DMS153 (cell line): Measurements from ENCODE around the gene TGFBRAP1.

Experiments used
- DNase-seq: peaks from one replicate; lab custom pipeline; 2025; lab: John Stamatoyannopoulos, UW

TGFBRAP1 gene, protein sequence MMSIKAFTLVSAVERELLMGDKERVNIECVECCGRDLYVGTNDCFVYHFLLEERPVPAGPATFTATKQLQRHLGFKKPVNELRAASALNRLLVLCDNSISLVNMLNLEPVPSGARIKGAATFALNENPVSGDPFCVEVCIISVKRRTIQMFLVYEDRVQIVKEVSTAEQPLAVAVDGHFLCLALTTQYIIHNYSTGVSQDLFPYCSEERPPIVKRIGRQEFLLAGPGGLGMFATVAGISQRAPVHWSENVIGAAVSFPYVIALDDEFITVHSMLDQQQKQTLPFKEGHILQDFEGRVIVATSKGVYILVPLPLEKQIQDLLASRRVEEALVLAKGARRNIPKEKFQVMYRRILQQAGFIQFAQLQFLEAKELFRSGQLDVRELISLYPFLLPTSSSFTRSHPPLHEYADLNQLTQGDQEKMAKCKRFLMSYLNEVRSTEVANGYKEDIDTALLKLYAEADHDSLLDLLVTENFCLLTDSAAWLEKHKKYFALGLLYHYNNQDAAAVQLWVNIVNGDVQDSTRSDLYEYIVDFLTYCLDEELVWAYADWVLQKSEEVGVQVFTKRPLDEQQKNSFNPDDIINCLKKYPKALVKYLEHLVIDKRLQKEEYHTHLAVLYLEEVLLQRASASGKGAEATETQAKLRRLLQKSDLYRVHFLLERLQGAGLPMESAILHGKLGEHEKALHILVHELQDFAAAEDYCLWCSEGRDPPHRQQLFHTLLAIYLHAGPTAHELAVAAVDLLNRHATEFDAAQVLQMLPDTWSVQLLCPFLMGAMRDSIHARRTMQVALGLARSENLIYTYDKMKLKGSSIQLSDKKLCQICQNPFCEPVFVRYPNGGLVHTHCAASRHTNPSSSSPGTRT

DNA sequence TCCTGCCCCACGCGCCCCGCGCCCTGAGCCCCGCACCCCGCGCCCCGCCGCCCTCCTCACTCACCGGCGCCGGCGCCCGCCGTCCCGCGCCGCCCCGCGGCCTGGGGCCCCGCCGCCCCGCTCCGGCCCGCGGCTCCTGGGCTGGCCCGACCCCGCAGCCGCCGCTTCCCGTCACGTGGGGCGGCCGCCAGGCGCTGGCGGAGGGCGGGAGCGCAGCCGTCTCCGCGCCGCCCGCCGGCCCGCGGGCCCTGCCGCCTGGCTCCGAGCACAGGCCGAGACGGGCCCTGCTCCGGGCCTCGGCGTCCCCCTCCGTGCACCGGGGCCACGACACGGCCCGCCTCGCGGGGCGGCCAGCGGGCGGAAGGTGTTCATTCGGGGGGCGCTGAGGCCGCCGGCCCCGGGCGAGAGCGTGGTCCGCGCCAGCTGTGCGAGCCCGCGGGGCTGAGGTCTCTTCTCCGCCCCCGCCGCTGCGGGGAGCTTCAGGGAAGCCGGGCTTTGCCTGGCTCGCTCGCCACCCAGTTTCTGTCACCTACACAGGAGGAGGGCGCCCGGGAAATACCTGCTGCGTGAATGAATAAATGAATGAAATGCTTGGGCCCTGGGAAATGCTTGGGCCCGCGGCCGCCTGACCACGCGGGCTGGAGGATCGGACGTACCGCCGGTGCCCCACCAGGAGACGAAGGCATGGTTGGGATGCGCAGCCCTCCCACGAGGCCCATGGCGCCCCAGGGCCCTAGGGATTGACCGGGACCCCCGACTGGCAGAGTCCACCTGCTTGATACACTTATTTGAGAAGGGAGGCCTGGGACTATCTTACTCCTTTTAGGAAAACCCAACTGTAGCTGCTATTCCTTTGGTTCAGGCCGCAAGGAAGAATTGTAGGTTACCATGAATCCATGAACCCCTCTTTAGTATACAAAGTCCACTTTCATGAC lies at the start of gene TGFBRAP1:
Gene TGFBRAP1 (minus strand): TSS at position 175 of the 935 bp plus-strand sequence. CDS start 21,434 bp downstream, outside the sequence.
- DNase-seq, result no peak

DNA sequence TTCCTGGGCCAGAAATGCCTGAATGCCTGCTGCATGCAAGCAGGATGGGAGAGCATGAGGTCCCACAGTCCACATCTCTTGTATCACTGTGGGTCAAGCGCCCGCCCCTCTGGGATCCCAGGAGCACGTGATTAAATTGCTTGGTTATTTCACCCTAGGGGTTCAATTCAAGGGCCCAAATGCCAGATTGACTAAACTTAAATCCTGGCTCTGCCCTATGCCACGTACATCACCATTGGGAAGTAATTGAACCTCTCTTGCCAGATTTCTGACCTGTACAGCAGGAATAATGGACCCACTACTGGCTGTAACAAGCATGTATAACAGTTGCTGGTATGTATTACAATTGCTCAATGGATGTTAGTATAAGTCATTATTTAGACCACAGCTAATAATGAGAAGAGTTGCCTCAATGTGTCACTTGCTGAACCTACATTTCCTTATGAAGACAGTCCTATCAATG lies 49.4 kb upstream of the TGFBRAP1 start:
- DNase-seq, result no peak

DNA sequence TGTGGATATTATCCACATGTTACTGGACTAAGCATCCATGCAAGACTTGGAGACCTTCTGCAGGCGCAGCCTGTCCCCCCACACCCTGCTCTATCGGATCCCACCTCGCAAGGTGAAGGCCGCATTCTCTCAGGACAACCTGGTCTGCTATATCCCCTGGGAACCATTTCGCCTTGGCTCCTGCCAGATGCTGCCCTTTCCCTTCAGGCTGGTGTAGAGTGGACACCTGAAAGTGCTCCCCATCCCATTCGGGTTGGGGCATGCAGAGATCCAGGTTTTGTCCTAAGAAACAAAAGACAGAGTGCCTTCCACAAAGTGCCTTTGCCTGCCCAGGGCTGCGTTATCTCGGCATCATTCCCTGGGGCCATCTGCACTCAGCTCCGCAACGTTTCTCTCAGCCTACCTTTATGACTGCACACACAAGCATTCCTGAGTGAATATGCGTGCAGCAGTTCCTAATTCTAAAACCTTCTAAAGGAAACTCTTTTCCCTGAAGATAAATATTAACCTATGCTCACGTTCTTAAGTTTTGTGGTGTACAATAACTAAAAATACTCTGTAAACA lies 48.8 kb upstream of the TGFBRAP1 start:
- DNase-seq, result no peak

DNA sequence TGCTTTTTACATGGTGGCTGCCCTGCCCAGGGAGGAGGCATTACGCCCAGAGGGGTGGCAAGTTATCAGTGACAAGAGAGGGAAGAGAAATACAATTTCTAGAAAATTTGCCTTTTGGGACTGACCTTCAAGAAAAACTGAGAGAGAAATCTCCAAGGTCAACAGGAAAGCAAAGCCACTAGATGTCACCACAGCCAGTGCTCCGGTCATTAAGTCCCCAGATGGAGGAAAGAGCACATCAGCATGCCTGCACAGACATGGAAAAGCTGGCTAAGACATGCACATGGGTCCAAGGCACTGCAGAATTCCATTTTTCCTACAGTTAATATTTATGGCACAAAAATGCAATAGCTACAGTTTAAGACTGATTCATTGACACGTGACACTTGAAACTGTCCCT lies 48.3 kb upstream of the TGFBRAP1 start:
- DNase-seq, result no peak

DNA sequence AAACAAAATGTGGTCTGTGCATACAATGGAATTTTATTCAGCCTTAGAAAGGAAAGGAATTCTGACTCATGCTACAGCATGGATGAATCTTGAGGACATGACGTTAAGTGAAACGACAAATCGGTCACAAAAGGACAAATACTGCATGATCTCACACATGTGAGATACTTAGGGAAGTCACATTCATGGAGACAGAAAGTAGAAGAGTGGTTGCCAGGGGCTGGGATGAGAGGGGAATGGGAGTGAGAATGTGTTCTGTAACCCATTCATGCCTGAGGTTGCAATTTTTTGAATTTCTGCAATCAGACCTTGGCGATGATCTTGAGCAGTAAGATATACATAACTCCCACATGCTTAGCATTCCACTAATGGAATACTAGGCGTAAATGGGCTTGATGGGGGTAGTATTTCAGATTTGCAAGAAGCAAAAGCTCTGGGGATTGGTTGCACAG lies 47.3 kb upstream of the TGFBRAP1 start:
- no peak for DNase-seq

DNA sequence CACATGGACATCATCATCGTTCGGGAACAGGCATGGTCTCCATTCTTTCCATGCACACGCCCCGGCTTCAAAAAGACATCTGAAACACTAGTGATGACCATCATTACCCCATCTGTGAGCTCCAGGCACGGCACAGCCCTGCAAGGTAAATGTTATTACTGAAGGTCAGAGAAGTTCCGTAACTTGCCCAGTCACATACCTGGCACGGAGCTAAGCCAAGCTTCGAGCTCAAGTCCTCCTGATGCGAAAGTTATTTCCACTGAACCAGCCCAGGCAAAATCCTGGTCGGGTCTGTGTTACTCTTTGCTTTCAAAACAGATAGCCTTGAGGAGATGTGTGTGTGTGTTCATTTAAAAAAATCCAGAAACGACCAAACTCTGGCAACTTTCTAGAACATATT lies 46.5 kb upstream of the TGFBRAP1 start:
- DNase-seq, result no peak

DNA sequence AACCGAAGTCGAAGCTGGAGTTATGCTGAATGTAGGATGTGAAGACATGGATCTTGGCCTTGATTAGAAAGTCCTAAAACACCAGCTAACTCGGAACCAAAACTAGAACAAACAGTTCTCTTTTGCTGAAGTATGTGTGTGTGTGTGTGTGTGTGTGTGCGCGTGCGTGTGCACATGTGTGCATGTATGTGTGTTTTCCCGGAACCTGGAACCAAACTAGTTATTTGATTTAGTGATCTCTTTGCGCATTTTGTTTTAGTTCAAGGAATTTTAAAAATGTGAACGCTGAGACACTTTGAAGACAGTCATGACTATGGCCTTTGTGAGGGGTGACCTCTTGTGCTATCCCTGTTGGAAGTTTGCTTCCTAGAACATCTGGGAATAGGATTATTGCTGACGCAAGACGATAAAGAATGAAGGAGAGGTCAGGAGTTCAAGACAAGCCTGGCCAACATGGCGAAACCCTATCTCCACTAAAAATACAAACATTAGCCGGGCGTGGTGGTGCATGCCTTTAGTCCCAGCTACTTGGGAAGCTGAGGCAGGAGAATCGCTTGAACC lies 45.5 kb upstream of the TGFBRAP1 start:
- no peak for DNase-seq

DNA sequence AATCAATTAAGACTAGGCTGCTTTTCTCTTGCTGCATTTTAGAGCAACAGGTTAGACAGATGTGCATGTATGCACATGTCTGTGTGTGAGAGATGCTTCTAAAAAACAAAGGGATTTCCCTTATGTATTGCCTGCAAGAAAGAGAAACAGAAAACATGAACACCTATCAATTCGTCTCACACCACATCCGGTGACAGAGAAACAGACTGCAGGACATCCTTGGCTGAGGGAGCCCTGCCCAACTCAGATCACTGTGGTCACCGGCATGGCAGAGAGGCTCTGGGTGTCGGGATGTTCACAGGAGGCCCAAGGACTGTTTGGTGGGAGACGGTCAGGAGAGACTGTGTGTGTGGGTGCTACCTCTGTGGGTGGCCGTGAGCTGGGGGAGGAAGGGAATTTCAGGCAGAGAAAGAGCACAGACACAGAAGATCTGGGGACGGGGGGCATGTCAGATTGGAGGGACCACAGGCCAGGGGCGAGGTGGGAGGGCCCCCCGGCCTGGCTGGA lies 44.4 kb upstream of the TGFBRAP1 start:
- DNase-seq, result no peak

DNA sequence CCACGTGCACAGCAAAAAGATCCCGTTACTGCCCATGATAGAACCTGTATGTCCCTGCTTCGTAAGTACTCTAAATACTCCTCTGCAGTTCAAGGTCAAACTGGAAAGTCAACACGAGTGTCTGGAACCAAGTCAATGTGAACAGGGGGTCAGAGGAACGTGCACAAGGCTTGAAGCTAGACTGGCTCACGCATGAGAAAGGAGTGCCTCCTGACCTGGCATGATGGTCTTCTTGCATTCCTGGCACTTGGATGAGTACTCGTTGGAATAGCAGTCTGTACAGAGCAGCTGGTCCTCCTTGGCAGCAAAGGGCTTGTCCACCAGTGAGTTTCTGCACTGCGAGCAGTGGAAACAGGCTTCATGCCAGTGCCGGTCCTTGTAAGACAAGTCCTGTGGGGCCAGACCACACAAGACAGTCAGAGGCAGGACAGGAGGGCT lies 43.8 kb upstream of the TGFBRAP1 start:
- DNase-seq, result no peak

DNA sequence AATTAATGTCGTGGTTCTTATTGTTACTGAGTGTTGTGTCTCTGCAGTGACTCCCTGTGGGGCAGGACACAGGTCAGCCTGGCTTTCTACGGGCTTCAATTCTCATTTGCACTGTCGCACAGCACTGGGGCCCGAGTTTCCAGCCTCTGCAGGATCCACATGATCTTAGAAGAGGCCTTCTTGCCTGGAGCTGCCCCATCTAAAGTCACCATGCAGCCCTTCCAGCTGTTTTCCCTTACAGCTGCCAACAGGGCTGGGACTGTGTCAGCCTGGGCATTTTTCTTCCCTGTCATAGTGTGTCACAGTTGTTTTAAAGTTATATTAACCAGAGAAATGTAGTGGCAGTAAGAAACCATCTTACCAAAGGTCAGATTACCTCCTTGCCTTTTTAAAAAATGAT lies 42.3 kb upstream of the TGFBRAP1 start:
- DNase-seq, result no peak

DNA sequence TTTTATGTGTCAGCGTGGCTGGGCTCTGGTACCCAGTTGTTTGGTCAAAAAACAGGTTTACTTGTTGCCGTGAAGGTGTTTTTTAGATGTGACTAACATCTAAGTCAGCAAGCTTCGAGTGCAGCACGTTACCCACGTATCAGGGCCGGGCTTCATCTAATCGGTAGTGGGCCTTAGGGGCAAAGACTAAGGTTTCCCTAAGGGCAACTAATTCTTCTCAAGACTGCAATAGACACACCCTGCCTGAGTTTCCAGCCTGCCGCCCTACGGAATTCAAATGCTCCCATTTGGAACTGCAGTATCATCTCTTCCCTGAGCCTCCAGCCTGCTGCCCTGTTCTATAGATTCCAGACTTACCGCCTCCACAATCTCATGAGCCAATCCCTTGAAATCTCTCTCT lies 41.6 kb upstream of the TGFBRAP1 start:
- no peak for DNase-seq

DNA sequence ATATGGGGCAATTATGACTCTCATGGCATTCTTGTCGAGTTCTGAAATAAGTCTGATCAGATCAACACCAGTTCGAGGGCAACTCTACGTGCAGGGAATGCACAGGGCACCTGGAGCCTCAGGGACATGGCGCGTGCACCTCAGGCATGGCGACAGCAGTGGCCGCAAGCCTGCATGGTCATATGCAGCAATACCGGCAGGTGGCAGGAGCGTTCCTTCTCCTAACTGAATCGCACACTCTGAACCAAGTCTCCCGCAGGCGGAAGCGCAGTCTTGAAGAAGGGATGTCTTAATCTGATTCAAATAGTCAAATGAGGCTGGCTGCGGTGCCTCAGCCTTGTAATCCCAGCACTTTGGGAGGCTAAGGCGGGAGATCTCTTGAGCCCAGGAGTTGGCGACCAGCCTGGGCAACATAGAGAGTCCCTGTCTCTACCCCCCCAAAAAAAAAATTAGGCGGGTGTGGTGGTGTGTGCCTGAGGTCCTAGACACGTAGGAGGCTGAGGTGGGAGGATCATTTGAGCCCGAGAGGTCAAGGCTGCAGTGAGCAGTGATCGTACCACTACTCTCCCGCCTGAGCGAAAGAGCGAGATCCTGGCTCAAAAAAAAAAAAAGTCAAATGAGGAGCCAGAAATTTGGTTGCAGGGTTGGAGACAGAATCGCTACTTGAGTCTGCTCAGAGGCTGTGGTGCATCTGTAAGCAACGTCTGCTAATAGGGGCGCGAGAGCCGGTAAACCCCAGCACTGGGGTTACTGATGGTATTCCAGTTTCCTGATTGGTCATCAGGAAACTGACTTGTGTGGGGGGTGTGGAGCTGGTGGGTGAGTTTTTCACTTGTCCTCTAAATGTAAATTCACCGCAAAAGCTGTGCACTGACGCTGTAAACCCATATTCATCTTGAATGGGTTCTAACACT lies 40.5 kb upstream of the TGFBRAP1 start:
- DNase-seq, result peak; percentile 29

DNA sequence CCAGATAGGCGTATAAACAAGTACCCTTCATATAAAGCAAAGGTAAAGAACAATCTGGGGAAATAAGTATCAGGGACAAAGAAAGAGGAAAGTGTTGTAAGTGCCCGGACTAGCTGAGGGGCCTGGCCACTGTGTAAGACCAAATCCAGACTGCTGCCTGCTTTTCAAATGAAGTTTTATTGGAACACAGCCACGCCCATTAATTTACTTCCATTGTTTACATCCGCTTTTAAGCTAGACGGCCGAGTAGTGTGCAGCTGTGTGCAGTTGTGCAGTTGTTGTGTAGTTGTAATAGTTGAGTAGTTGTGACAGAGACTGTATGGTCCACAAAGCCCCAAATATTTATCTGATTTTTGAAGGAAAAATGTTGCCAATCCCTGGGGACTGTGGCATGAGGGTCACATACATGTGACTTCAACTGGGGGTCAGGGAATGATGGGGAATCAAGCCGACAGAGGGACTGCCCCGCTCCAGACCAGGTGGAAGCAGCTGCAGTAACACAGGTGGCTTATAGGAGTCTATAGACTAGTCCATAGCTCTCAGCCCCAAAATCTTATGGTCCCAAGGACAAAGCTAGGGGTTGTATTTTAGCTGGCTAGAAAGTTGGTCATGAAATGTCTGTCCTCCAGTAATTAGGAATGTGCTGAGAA lies 39.3 kb upstream of the TGFBRAP1 start:
- DNase-seq, result no peak

DNA sequence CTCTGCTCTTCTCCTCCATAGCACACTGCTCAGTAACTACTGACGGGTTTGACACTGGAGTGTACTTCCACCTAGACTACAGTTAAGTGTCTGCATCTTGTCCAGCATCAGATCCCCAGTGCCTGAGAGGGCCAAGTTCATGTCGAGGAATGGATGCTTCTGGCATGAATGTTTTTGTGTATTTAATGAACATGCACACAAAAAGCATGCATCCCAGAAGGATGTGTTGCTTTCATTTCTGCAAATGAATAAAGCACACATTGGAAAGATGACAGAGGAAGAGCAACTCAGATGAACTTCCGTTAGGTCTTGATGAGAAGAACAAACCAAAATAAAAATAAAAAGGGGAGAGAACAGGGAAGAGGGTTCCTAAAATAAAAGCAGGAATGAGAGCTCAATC lies 35.7 kb upstream of the TGFBRAP1 start:
- no peak for DNase-seq

DNA sequence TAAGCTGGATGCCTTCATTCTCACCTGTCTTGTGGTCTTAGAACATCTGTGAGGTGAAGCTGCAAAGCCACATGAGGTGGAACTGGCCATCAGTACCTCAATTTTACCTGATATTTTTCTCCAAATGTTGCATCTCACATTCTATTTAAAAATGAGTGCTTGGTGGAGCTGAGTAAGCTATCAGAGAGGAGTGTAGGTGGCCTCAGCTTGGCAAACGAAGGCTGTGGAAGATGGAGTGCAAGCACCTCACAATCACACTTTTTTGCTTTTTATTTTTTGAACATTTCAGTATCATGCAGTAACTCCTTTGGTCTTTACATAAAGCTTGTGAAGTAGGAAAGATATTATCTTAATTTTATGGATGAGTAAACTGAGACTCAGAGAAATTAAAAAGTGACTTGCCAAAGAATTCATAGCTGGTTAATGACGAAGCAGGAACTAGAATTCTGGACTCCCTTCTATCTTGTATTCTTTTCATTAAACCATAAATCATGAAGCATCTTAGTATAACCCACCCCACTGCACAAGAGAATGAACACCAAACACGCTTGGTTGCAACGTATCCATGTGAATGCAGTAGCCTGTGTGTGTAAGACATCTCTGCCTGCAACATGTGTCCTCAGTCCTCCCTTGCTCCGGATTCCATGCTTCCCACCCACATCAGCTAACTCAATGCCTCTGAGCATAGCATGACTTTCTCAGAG lies 35.1 kb upstream of the TGFBRAP1 start:
- DNase-seq, result no peak

DNA sequence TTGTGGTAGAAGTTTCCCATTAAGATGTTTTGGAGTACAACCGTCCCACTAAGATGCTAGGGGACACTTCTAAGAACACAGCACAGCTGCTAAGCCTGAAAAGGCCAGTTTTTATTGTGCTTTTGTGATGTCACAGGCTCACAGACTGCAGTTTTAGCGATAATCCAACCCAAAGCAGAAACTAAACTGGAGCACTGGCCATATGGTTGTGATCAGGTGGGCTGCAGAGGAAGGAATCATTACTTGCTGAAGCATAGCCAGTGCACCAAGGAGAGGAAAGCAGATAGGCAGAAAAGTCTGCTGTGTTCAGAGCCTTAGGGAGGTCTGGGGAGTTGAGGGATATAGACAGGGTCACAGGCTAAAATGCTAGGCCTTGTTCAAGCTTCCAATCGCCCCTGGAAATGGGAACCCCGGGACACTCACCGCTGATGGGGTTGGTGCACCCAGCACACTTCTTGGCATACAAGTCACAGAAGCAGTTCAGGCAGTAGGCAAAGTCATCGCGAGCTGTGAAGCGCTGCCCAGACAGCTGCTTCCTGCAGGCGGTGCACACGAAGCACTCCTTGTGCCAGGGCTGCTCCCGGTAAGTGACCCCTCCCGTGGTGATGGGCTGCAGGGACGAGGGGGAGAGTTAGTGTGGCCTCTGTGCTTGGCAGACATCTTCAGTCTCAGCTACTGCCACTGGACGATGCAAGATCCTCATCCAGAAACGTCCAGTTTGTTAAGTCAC lies 33.5 kb upstream of the TGFBRAP1 start:
- no peak for DNase-seq

DNA sequence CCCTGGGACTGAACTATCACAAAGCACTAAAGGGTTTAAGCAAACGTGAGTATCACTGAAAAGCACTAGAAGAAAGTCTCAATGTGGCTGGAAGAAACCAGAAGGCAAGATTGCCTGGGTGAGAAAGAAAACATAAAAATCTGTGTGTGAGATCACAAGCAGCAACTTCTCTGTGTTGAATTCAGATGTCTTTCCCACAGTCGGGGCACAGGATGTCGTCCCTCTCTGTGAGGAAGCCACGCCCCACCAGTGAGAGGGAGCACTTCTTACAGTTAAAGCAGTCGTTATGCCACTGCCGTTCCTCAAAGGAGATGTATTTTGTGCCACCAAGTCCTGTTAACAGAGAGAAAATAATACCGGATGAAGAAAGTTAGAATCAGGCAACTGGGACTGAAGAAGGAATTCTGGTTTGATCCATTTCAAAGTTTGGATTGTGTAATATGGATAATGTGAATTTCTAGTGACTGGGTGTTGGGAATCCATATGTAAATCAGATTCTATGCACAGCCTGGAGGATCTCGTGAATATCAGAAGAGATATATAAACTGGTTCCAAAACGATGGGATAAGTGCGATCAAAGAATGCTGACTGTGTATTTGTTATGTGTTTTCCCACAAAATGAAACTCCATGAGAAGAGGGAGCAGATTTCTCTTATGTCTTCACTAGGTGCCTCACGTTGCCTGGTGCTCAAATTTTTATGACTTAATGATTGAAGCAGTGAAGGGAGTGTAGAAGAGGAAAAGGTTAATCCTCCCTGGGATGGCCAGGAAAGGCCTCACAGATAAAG lies 31.8 kb upstream of the TGFBRAP1 start:
- no peak for DNase-seq
